GM23248 (cell line): ENCODE data around the gene ZBTB40. TPM values are rescaled to one million over a fixed set of nuclear protein-coding genes. Genes with fewer than 3 reads are reported as not detected.

ENCODE experiments used
- DNase-seq: peaks from one replicate; pipeline ENCODE4 v3.0.0-alpha.2; 2015
- H2AFZ ChIP-seq: fragments of 200-600 bp; sonication (generic); 2 replicates; pipeline ENCODE4 v1.6.1; 2016; ENCODE audit warnings: antibody characterized with exemption
- H3F3A ChIP-seq: fragments of 200-600 bp; sonication (generic); 2 replicates; pipeline ENCODE4 v1.6.1; 2016; ENCODE audit warnings: mild to moderate bottlenecking, antibody characterized with exemption, mixed run types; ENCODE audit not compliant: insufficient read depth
- H3K27ac ChIP-seq: fragments of 200-600 bp; sonication (generic); 2 replicates; pipeline ENCODE4 v1.5.1; 2016; ENCODE audit warnings: mild to moderate bottlenecking
- H3K27me3 ChIP-seq: fragments of 200-600 bp; sonication (generic); replicated peaks from 2 replicates; pipeline ENCODE4 v1.6.1; 2016; ENCODE audit warnings: mild to moderate bottlenecking; ENCODE audit not compliant: insufficient read depth
- H3K36me3 ChIP-seq: fragments of 200-600 bp; sonication (generic); 2 replicates; pipeline ENCODE4 v1.6.1; 2016; ENCODE audit warnings: low read depth, mild to moderate bottlenecking
- H3K4me1 ChIP-seq: fragments of 200-600 bp; sonication (generic); 2 replicates; pipeline ENCODE4 v1.6.1; 2016; ENCODE audit warnings: mild to moderate bottlenecking; ENCODE audit not compliant: insufficient read depth
- H3K4me2 ChIP-seq: fragments of 200-600 bp; sonication (generic); one replicate; pipeline ENCODE4 v1.6.1; 2016; ENCODE audit warnings: mild to moderate bottlenecking; ENCODE audit not compliant: unreplicated experiment
- H3K4me3 ChIP-seq: fragments of 200-600 bp; sonication (generic); 2 replicates; pipeline ENCODE4 v1.5.1; 2016; ENCODE audit warnings: mild to moderate bottlenecking
- H3K79me2 ChIP-seq: fragments of 200-600 bp; sonication (generic); 2 replicates; pipeline ENCODE4 v1.6.1; 2016; ENCODE audit warnings: mild to moderate bottlenecking; ENCODE audit not compliant: insufficient read depth
- H3K9ac ChIP-seq: fragments of 200-600 bp; sonication (generic); 2 replicates; pipeline ENCODE4 v1.6.1; 2016; ENCODE audit warnings: mild to moderate bottlenecking
- H3K9me2 ChIP-seq: fragments of 200-600 bp; sonication (generic); 2 replicates; pipeline ENCODE4 v1.6.1; 2016; ENCODE audit warnings: mixed run types, mild to moderate bottlenecking, moderate library complexity; ENCODE audit not compliant: insufficient read depth
- H3K9me3 ChIP-seq: fragments of 200-600 bp; sonication (generic); one replicate; pipeline ENCODE4 v1.6.1; 2017; ENCODE audit warnings: low read depth
- H4K20me1 ChIP-seq: fragments of 200-600 bp; sonication (generic); 2 replicates; pipeline ENCODE4 v1.6.0; 2016; ENCODE audit not compliant: insufficient read depth
- EZH2 ChIP-seq: fragments of 200-600 bp; sonication (generic); IDR thresholded peaks from 2 replicates; pipeline ENCODE4 v1.6.1; 2018; ENCODE audit warnings: antibody characterized with exemption, mild to moderate bottlenecking; ENCODE audit not compliant: insufficient read depth, poor library complexity, severe bottlenecking
- EZH2phosphoT487 ChIP-seq: fragments of 200-600 bp; sonication (generic); IDR thresholded peaks from 2 replicates; pipeline ENCODE4 v1.6.1; 2018; ENCODE audit warnings: antibody characterized with exemption, moderate library complexity, mild to moderate bottlenecking, low read depth; ENCODE audit not compliant: insufficient read depth
- WGBS, 2 experiments: methylation state at CpG; one replicate each; pipeline ENCODE4 v1.1.6; 2015 to 2017; ENCODE audit warnings: low lambda C conversion rate in 2 of 2, low coverage in 1 of 2; ENCODE audit errors: missing lambda C conversion rate in 2 of 2; 5-methylcytosine and 5-hydroxymethylcytosine counted together
- in situ Hi-C: fragments of 300-500 bp; cut with MboI; formaldehyde crosslinking; loops from 2 replicates; pipeline ENCODE4 v1.15.0; 2020
- polyA plus RNA-seq: library from polyadenylated mRNA; unstranded; fragments of >200 nt; fragmentation: Nextera tagmentation; extraction: Ambion mirVana; gene quantifications from 2 replicates; pipeline ENCODE4 v1.2.1, GENCODE V29; 2016
- total RNA-seq: library from RNA; depleted of rRNA; stranded (reverse); fragments of >200 nt; shearing (Covaris generic); gene quantifications from 2 replicates; pipeline ENCODE4 v1.2.3, GENCODE V29; 2014

The ZBTB40 gene
- total and polyA plus RNA-seq, 2 experiments from 2014 or later: 3.3 to 8.1 TPM

- no peak overlapping the region for H3K4me3 ChIP-seq
- H3F3A ChIP-seq: no peaks in the 10 kb centered on the region
- no peaks in the 10 kb centered on the region for H3K79me2 ChIP-seq
- no peaks in the 10 kb centered on the region for H3K9me2 ChIP-seq
- H3K27ac ChIP-seq: no peak overlapping the region
- H2AFZ ChIP-seq: no peak overlapping the region
- no peaks in the 10 kb centered on the region for H4K20me1 ChIP-seq
- H3K27me3 ChIP-seq: no peaks in the 10 kb centered on the region
- DNase-seq: peak; percentile 10
- WGBS, 2 experiments: 72 to 76% methylated on average over 15 of the region's 15 CpGs
- no peaks in the 10 kb centered on the region for H3K9me3 ChIP-seq
- H3K4me2 ChIP-seq: no peak overlapping the region
- TF ChIP-seq EZH2phosphoT487 (no peak), EZH2 (no peak)
- H3K4me1 ChIP-seq: peaks cover 6% of the 10 kb centered on the region
- H3K9ac ChIP-seq: no peak overlapping the region
- in situ Hi-C loops: no loop called here
- H3K36me3 ChIP-seq: no peaks in the 10 kb centered on the region; the same call in 1 of the 2 replicates
Measured at GRCh38 chr1:22527555-22528296, 76.1 kb downstream of the ZBTB40 start.

- H3K4me3 ChIP-seq: no peak overlapping the region
- H3K27me3 ChIP-seq: no peaks in the 10 kb centered on the region
- no peaks in the 10 kb centered on the region for H3K9me2 ChIP-seq
- TF ChIP-seq EZH2phosphoT487 (no peak), EZH2 (no peak)
- H3K9me3 ChIP-seq: no peaks in the 10 kb centered on the region
- WGBS, 2 experiments: 94 to 96% methylated on average over 7 of the region's 7 CpGs
- no peaks in the 10 kb centered on the region for H3F3A ChIP-seq
- no peak for DNase-seq
- H3K27ac ChIP-seq: no peak overlapping the region
- H3K36me3 ChIP-seq: no peaks in the 10 kb centered on the region; the same call in 1 of the 2 replicates
- no peaks in the 10 kb centered on the region for H4K20me1 ChIP-seq
- peaks cover 6% of the 10 kb centered on the region for H3K4me1 ChIP-seq
- H3K4me2 ChIP-seq: no peak overlapping the region
- H2AFZ ChIP-seq: no peak overlapping the region
- H3K9ac ChIP-seq: no peak overlapping the region
- no peaks in the 10 kb centered on the region for H3K79me2 ChIP-seq
- in situ Hi-C loops: no loop called here
Measured at GRCh38 chr1:22528451-22528850, 76.8 kb downstream of the ZBTB40 start.

GRCh38 chr1:22529901-22530621 is 78.4 kb downstream of the ZBTB40 start:
- H3K27ac ChIP-seq: peak overlapping the region; percentile 40
- no peaks in the 10 kb centered on the region for H3K79me2 ChIP-seq
- no peak overlapping the region for H2AFZ ChIP-seq
- WGBS, 2 experiments: 44 to 52% methylated on average over 12 of the region's 12 CpGs
- H3K9me3 ChIP-seq: no peaks in the 10 kb centered on the region
- H3K9me2 ChIP-seq: no peaks in the 10 kb centered on the region
- no peaks in the 10 kb centered on the region for H3F3A ChIP-seq
- H3K9ac ChIP-seq: peak overlapping the region; percentile 19
- DNase-seq: peak; percentile 79
- H3K36me3 ChIP-seq: no peaks in the 10 kb centered on the region
- no peaks in the 10 kb centered on the region for H3K27me3 ChIP-seq
- no peak for TF ChIP-seq EZH2phosphoT487
- no peak for TF ChIP-seq EZH2
- H4K20me1 ChIP-seq: no peaks in the 10 kb centered on the region
- in situ Hi-C loops: no loop called here
- H3K4me1 ChIP-seq: peaks cover 6% of the 10 kb centered on the region
- no peak overlapping the region for H3K4me3 ChIP-seq
- peak overlapping the region; percentile 9 for H3K4me2 ChIP-seq

- Histone ChIP-seq H2AFZ (no peak overlapping the region), H3K9ac (peak overlapping the region; percentile 19), H4K20me1 (no peaks in the 10 kb centered on the region), H3K9me3 (no peaks in the 10 kb centered on the region), H3K27me3 (no peaks in the 10 kb centered on the region), H3K79me2 (no peaks in the 10 kb centered on the region), H3K27ac (peak overlapping the region; percentile 40; the same call in 1 of the 2 replicates), H3K36me3 (no peaks in the 10 kb centered on the region), H3F3A (no peaks in the 10 kb centered on the region), H3K4me2 (peak overlapping the region; percentile 9), H3K4me1 (peaks cover 6% of the 10 kb centered on the region), H3K9me2 (no peaks in the 10 kb centered on the region), H3K4me3 (no peak overlapping the region)
- in situ Hi-C loops: no loop called here
- WGBS, 2 experiments: 86 to 87% methylated on average over 3 of the region's 3 CpGs
- no peak for DNase-seq
- no peak for TF ChIP-seq EZH2
- TF ChIP-seq EZH2phosphoT487: no peak
Measured at GRCh38 chr1:22530715-22531114, 79.1 kb downstream of the ZBTB40 start.
